GM15510 (cell line): ENCODE results near the gene HYAL3.

Experiments
- POLR2A ChIP-seq: IDR thresholded peaks from 3 replicates; pipeline ENCODE4 v1.6.1; 2011; ENCODE audit warnings: borderline replicate concordance; ENCODE audit not compliant: insufficient read length; ENCODE audit errors: extremely low read depth

HYAL3 gene

GRCh38 chr3:50254577-50255250, 44.5 kb downstream of the HYAL3 start:
- no peak for TF ChIP-seq POLR2A

- TF ChIP-seq POLR2A, result no peak
Observed at GRCh38 chr3:50251220-50251619, 48.0 kb downstream of the HYAL3 start.

GRCh38 chr3:50250514-50250913, 48.7 kb downstream of the HYAL3 start:
- TF ChIP-seq POLR2A, result no peak

GRCh38 chr3:50249457-50249856, 49.7 kb downstream of the HYAL3 start:
- no peak for TF ChIP-seq POLR2A

GRCh38 chr3:50248387-50248786, 50.8 kb downstream of the HYAL3 start:
- TF ChIP-seq POLR2A, result no peak

GRCh38 chr3:50246517-50246954, 52.7 kb downstream of the HYAL3 start:
- peak; percentile 24 for TF ChIP-seq POLR2A

GRCh38 chr3:50245831-50246516, 53.2 kb downstream of the HYAL3 start:
- peak; percentile 23 for TF ChIP-seq POLR2A

GRCh38 chr3:50245251-50245745, 53.9 kb downstream of the HYAL3 start:
- no peak for TF ChIP-seq POLR2A

- TF ChIP-seq POLR2A, result no peak
Observed at GRCh38 chr3:50243543-50243895, 55.7 kb downstream of the HYAL3 start.

- TF ChIP-seq POLR2A, result no peak
Observed at GRCh38 chr3:50242851-50243542, 56.2 kb downstream of the HYAL3 start.
